ENCODE data around the gene FOXP4. TPM values are rescaled to one million over a fixed set of nuclear protein-coding genes. Genes with fewer than 3 reads are reported as not detected.

The FOXP4 gene
- total and polyA plus RNA-seq, 9 donors: 2.3 to 37.4 (median 15.5) TPM

- no peak for DNase-seq
- no peak overlapping the region for H3K27ac ChIP-seq
- no peaks in the 10 kb centered on the region for H3K27me3 ChIP-seq
- TF ChIP-seq POLR2A (IDR thresholded peaks at IDR 0.05) (no peak), EP300 (IDR thresholded peaks at IDR 0.05) (no peak), CTCF (IDR thresholded peaks at IDR 0.05) (no peak)
- no peaks in the 10 kb centered on the region for H3K4me1 ChIP-seq (ENCODE audit: insufficient read depth)
- 11 to 17% (median 15%) methylated on average over 14 of the region's 14 CpGs for WGBS, 3 donors
- no peaks in the 10 kb centered on the region for H3K9me3 ChIP-seq
- H3K4me3 ChIP-seq: no peak overlapping the region
- intact Hi-C loops (cut with DNase I): no loop called here
- H3K36me3 ChIP-seq: no peaks in the 10 kb centered on the region
Observed at GRCh38 chr6:41523915-41524633, 22.1 kb upstream of the FOXP4 start.

- Histone ChIP-seq H3K36me3 (no peaks in the 10 kb centered on the region), H3K4me1 (ENCODE audit: insufficient read depth) (no peaks in the 10 kb centered on the region), H3K9me3 (no peaks in the 10 kb centered on the region), H3K27me3 (no peaks in the 10 kb centered on the region), H3K27ac (no peak overlapping the region), H3K4me3 (no peak overlapping the region)
- intact Hi-C loops (cut with DNase I): no loop called here
- TF ChIP-seq POLR2A (IDR thresholded peaks at IDR 0.05) (no peak), CTCF (IDR thresholded peaks at IDR 0.05) (no peak), EP300 (IDR thresholded peaks at IDR 0.05) (no peak)
- 56 to 74% (median 60%) methylated on average over 7 of the region's 7 CpGs for WGBS, 3 donors
- DNase-seq: no peak
Observed at GRCh38 chr6:41524634-41525011, 21.6 kb upstream of the FOXP4 start.

- no peak overlapping the region for H3K27ac ChIP-seq
- intact Hi-C loops (cut with DNase I): no loop called here
- WGBS, 3 donors: 22 to 28% (median 27%) methylated on average over 14 of the region's 14 CpGs
- H3K9me3 ChIP-seq: no peaks in the 10 kb centered on the region
- TF ChIP-seq POLR2A (IDR thresholded peaks at IDR 0.05) (no peak), EP300 (IDR thresholded peaks at IDR 0.05) (no peak), CTCF (IDR thresholded peaks at IDR 0.05) (no peak)
- no peaks in the 10 kb centered on the region for H3K4me1 ChIP-seq (ENCODE audit: insufficient read depth)
- DNase-seq: no peak
- H3K27me3 ChIP-seq: no peaks in the 10 kb centered on the region
- H3K4me3 ChIP-seq: no peak overlapping the region
- H3K36me3 ChIP-seq: no peaks in the 10 kb centered on the region
Observed at GRCh38 chr6:41527721-41528408, 18.3 kb upstream of the FOXP4 start.

- no peaks in the 10 kb centered on the region for H3K9me3 ChIP-seq
- intact Hi-C loops (cut with DNase I): no loop called here
- no peaks in the 10 kb centered on the region for H3K36me3 ChIP-seq
- H3K27ac ChIP-seq: no peak overlapping the region
- H3K27me3 ChIP-seq: no peaks in the 10 kb centered on the region
- H3K4me1 ChIP-seq (ENCODE audit: insufficient read depth): no peaks in the 10 kb centered on the region
- WGBS, 3 donors: 53 to 63% (median 60%) methylated on average over 11 of the region's 11 CpGs
- TF ChIP-seq POLR2A (IDR thresholded peaks at IDR 0.05) (no peak), CTCF (IDR thresholded peaks at IDR 0.05) (no peak), EP300 (IDR thresholded peaks at IDR 0.05) (no peak)
- no peak overlapping the region for H3K4me3 ChIP-seq
- no peak for DNase-seq
Observed at GRCh38 chr6:41528409-41528963, 17.7 kb upstream of the FOXP4 start.
